HepG2 (cell line): Measurements from ENCODE around the gene COQ3. TPM values are rescaled to one million over a fixed set of nuclear protein-coding genes. Genes with fewer than 3 reads are reported as not detected.
A peak's percentile ranks its signal among the peaks of the same experiment; 100 is the strongest.

Experiments used
- ATF4 ChIP-seq, 2 experiments: fragments of 450-650 bp in 1 of 2; sonication (generic) in 1 of 2; formaldehyde crosslinking; IDR thresholded peaks; 2 replicates each; pipeline versions ENCODE4 v1.5.0 to v1.8.0; 2020 to 2022; ENCODE audit warnings: mild to moderate bottlenecking in 1 of 2, missing genetic modification reagents in 1 of 2
- CBFB ChIP-seq: sonication (generic); formaldehyde crosslinking; IDR thresholded peaks from 2 replicates; pipeline ENCODE4 v1.4.0; 2020; ENCODE audit warnings: missing genetic modification reagents
- EHMT2 ChIP-seq: fragments of 200-600 bp; sonication (generic); IDR thresholded peaks from 2 replicates; pipeline ENCODE4 v1.7.0; 2017; ENCODE audit warnings: antibody characterized with exemption, low read depth, low read length, borderline replicate concordance
- GATA4 ChIP-seq: sonication (generic); IDR thresholded peaks from 2 replicates; pipeline ENCODE4 v1.6.1; 2016; ENCODE audit warnings: antibody characterized with exemption, low read depth, borderline replicate concordance
- HNF4G ChIP-seq, 2 experiments: sonication (generic) in 1 of 2; formaldehyde crosslinking in 1 of 2; IDR thresholded peaks; 2 replicates each; pipeline versions ENCODE4 v1.4.0 to v1.6.1; 2011 to 2020; ENCODE audit warnings: borderline replicate concordance in 2 of 2, low read depth in 2 of 2, mild to moderate bottlenecking in 2 of 2, low read length in 1 of 2, missing genetic modification reagents in 1 of 2, moderate library complexity in 1 of 2
- IKZF1 ChIP-seq: fragments of 450-650 bp; IDR thresholded peaks from 2 replicates; pipeline ENCODE4 v1.7.1; 2016
- NFRKB ChIP-seq: fragments of 450-650 bp; IDR thresholded peaks from 2 replicates; pipeline ENCODE4 v1.6.1; 2017
- NR1H2 ChIP-seq: sonication (generic); formaldehyde crosslinking; IDR thresholded peaks from 2 replicates; pipeline ENCODE4 v1.8.1; 2022; ENCODE audit warnings: low read depth, missing genetic modification reagents, borderline replicate concordance
- NR2F2 ChIP-seq: IDR thresholded peaks from 2 replicates; pipeline ENCODE4 v1.6.1; 2012; ENCODE audit warnings: low read depth, inconsistent platforms, borderline replicate concordance
- ONECUT2 ChIP-seq: sonication (generic); formaldehyde crosslinking; IDR thresholded peaks from 2 replicates; pipeline ENCODE4 v1.4.0; 2020; ENCODE audit warnings: missing genetic modification reagents
- SAP130 ChIP-seq: IDR thresholded peaks from 2 replicates; pipeline ENCODE4 v1.6.1; 2016; ENCODE audit warnings: low read depth
- ZNF256 ChIP-seq: sonication (generic); formaldehyde crosslinking; conservative IDR thresholded peaks from 2 replicates; pipeline ENCODE4 v1.4.0; 2020; ENCODE audit warnings: missing genetic modification reagents
- ZNF547 ChIP-seq: sonication (generic); formaldehyde crosslinking; IDR thresholded peaks from 2 replicates; pipeline ENCODE4 v1.5.1; 2020; ENCODE audit warnings: mild to moderate bottlenecking, missing genetic modification reagents
- ZSCAN12 ChIP-seq: sonication (generic); formaldehyde crosslinking; IDR thresholded peaks from 2 replicates; pipeline ENCODE4 v1.9.0; 2021; ENCODE audit warnings: mild to moderate bottlenecking, missing genetic modification reagents
- polyA plus RNA-seq, 8 experiments: library from polyadenylated mRNA; depleted of rRNA in 3 of 8; stranded (reverse) in 7 of 8; unstranded in 1 of 8; fragments of >200 nt; fragmentation: Illumina TruSeq in 4 of 8; extraction: Trizol in 4 of 8; gene quantifications; 2 replicates each; pipeline versions ENCODE4 v1.2.1 to v1.2.3, GENCODE V29; 2011 to 2016; ENCODE audit warnings: low read depth in 4 of 8, missing spikeins in 1 of 8, mixed read lengths in 1 of 8; ENCODE audit not compliant: insufficient read depth in 1 of 8
- total RNA-seq, 5 experiments: library from RNA; depleted of rRNA; stranded (reverse); fragments of >200 nt; fragmentation: Illumina TruSeq; extraction: Trizol; gene quantifications; 2 replicates each; pipeline ENCODE4 v1.2.3, GENCODE V29; 2016; ENCODE audit warnings: low read depth in 1 of 5
- TF ChIP-seq, protein P1 (sequence below), 2 experiments: IDR thresholded peaks; 2 replicates each; pipeline ENCODE4 v1.6.1; 2011 to 2012; ENCODE audit warnings: low read length in 2 of 2, borderline replicate concordance in 1 of 2, low read depth in 1 of 2, mild to moderate bottlenecking in 1 of 2, moderate library complexity in 1 of 2
- TF ChIP-seq, protein P2 (sequence below): sonication (generic); formaldehyde crosslinking; IDR thresholded peaks from 2 replicates; pipeline ENCODE4 v1.9.0; 2022; ENCODE audit warnings: missing genetic modification reagents, mild to moderate bottlenecking, borderline replicate concordance
- TF ChIP-seq, protein P3 (sequence below): sonication (generic); formaldehyde crosslinking; IDR thresholded peaks from 2 replicates; pipeline ENCODE4 v1.4.0; 2020; ENCODE audit warnings: missing genetic modification reagents, borderline replicate concordance

Gene COQ3
- total and polyA plus RNA-seq, 2 of the 13 experiments (the other 11 are each of a cell fraction or from before 2014, with no cell fraction given) = 5.3 to 20.5 TPM

DNA sequence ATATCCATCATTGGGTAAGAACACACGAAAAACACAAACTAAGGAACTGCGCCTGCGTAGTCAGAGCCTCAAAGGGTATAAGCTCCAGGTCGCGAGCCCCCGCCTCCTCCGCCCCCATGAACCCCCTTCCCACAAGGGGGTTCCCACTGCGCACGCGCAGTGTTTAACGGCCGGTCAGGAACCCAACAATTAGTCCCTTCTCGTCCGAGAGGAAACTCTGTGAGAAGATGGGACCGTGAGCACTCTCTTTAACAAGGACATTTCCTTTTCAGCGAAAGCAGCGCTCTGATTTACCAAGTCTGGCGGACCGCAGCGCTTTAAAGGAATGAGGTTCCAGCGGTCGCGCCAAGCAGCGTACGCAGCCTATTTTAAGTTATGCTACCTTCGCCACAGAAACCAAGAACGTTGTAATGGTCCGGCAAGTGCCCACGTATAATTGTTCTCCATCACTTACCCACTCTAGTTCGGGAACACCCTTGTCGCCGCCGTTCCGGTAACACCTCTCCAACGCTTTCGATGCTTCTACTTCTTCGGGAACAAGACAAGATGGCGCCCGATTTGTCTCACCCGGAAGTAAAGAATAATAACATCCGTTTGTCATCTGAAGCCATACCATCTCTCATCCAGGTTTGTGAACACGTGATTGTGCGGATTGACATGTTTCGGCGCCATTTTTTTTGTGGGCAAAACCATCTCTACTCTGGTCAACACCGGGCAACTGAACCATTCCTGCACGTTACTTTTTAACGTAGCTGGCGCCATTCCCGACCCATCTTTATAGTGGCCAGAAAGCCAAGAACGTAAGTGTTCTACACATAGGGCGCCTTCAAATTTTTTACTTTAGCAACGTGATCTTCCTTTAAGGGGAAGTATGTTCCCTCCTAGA, 31.0 kb upstream of the COQ3 start, which contains the start of gene PNISR (continued):
- TF ChIP-seq, protein P1, sequence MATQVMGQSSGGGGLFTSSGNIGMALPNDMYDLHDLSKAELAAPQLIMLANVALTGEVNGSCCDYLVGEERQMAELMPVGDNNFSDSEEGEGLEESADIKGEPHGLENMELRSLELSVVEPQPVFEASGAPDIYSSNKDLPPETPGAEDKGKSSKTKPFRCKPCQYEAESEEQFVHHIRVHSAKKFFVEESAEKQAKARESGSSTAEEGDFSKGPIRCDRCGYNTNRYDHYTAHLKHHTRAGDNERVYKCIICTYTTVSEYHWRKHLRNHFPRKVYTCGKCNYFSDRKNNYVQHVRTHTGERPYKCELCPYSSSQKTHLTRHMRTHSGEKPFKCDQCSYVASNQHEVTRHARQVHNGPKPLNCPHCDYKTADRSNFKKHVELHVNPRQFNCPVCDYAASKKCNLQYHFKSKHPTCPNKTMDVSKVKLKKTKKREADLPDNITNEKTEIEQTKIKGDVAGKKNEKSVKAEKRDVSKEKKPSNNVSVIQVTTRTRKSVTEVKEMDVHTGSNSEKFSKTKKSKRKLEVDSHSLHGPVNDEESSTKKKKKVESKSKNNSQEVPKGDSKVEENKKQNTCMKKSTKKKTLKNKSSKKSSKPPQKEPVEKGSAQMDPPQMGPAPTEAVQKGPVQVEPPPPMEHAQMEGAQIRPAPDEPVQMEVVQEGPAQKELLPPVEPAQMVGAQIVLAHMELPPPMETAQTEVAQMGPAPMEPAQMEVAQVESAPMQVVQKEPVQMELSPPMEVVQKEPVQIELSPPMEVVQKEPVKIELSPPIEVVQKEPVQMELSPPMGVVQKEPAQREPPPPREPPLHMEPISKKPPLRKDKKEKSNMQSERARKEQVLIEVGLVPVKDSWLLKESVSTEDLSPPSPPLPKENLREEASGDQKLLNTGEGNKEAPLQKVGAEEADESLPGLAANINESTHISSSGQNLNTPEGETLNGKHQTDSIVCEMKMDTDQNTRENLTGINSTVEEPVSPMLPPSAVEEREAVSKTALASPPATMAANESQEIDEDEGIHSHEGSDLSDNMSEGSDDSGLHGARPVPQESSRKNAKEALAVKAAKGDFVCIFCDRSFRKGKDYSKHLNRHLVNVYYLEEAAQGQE (IDR thresholded peaks at IDR 0.05; ENCODE audit: borderline replicate concordance in 1 of 2, low read depth in 1 of 2, low read length in 2 of 2) = peak in 1 of 2 experiments; percentile 23; a peak in 1 of 4 replicates
- TF ChIP-seq ONECUT2 (no peak; the same call in 1 of the 2 replicates), EHMT2 (peak; percentile 98), ATF4 (CRISPR knock-in tag; IDR thresholded peaks at IDR 0.05) (no peak), NFRKB (peak; percentile 95), HNF4G (IDR thresholded peaks at IDR 0.05; ENCODE audit: borderline replicate concordance, low read depth, low read length) (no peak), HNF4G (CRISPR knock-in tag; IDR thresholded peaks at IDR 0.05; ENCODE audit: borderline replicate concordance, low read depth) (no peak), GATA4 (no peak), CBFB (no peak; the same call in 1 of the 2 replicates), SAP130 (CRISPR knock-in tag) (peak; percentile 64), ZNF256 (0 out of 2 replicates have a peak, but pooled peaks have one; percentile 35), NR2F2 (peak; percentile 41; the same call in 1 of the 2 replicates), ZSCAN12 (CRISPR knock-in tag) (no peak), NR1H2 (CRISPR knock-in tag) (no peak), IKZF1 (no peak), ZNF547 (no peak)
- TF ChIP-seq, protein P2, sequence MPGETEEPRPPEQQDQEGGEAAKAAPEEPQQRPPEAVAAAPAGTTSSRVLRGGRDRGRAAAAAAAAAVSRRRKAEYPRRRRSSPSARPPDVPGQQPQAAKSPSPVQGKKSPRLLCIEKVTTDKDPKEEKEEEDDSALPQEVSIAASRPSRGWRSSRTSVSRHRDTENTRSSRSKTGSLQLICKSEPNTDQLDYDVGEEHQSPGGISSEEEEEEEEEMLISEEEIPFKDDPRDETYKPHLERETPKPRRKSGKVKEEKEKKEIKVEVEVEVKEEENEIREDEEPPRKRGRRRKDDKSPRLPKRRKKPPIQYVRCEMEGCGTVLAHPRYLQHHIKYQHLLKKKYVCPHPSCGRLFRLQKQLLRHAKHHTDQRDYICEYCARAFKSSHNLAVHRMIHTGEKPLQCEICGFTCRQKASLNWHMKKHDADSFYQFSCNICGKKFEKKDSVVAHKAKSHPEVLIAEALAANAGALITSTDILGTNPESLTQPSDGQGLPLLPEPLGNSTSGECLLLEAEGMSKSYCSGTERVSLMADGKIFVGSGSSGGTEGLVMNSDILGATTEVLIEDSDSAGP (CRISPR knock-in tag) = peak; percentile 75; the same call in 1 of the 2 replicates
- TF ChIP-seq, protein P3, sequence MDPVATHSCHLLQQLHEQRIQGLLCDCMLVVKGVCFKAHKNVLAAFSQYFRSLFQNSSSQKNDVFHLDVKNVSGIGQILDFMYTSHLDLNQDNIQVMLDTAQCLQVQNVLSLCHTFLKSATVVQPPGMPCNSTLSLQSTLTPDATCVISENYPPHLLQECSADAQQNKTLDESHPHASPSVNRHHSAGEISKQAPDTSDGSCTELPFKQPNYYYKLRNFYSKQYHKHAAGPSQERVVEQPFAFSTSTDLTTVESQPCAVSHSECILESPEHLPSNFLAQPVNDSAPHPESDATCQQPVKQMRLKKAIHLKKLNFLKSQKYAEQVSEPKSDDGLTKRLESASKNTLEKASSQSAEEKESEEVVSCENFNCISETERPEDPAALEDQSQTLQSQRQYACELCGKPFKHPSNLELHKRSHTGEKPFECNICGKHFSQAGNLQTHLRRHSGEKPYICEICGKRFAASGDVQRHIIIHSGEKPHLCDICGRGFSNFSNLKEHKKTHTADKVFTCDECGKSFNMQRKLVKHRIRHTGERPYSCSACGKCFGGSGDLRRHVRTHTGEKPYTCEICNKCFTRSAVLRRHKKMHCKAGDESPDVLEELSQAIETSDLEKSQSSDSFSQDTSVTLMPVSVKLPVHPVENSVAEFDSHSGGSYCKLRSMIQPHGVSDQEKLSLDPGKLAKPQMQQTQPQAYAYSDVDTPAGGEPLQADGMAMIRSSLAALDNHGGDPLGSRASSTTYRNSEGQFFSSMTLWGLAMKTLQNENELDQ (CRISPR knock-in tag) = no peak
